Measurements from ENCODE around the gene NKX2-4. TPM values are rescaled to one million over a fixed set of nuclear protein-coding genes. Genes with fewer than 3 reads are reported as not detected.
A peak's percentile ranks its signal among the peaks of the same experiment; 100 is the strongest.

NKX2-4 gene
- not detected for total RNA-seq

DNA sequence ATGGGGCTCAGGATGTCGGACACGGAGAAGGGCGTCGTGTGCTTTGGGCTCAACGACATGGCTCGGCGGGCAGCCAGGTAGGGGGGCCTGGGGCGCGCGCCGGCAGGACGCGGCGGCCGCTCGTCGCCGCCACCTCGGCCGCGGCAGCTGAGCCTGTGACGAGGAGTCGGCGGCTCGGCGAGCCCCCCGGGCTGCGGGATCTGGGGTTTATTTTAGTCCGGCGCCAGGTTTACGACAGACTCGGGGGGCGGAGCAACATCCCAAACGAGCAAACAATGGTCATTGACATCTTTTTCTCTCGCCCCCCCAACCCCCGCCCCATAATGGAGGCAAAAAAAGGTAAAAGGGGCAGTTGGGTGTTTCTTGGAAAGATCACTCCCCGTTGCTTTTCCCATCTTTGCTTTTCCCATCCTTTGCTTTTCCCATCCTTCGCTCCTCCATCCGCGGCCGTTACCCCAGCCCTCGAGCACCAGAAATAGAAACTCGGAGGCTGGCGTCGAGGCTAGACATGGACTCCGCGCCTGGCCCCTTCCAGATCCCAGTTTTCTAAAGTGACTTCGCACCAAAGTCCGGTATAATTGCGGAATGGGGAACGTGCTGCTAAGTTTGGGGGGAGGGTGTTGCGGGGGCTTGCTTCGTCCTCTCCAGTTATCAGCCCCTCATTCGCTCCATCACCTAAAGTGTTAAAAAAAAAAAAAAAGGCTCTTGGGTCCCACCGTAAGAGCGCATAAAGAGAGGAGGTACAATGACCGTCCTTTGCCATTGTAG, at the start of gene NKX2-4:
Gene NKX2-4 (minus strand): TSS at position 186 of the 768 bp plus-strand sequence. CDS start 127 bp downstream, at position 59.
- intact Hi-C loops (cut with DNase I), result no loop called here
- Histone ChIP-seq H3K27ac (replicated peaks in 1 of 4) (no peak within 1 kb of the TSS), H3K4me3 (peak within 1 kb of the TSS; percentile 21 to 46 (median 36)), H3K36me3 (no peaks in the 10 kb centered on the region), H3K27me3 (peaks cover 0 to 97% (median 64%) of the 10 kb centered on the region in 4 donors), H3K9me3 (no peaks in the 10 kb centered on the region), H3K4me1 (peaks cover 5 to 27% (median 20%) of the 10 kb centered on the region in 4 donors)
- TF ChIP-seq EP300 (IDR thresholded peaks at IDR 0.05), result no peak
- TF ChIP-seq, protein P1, sequence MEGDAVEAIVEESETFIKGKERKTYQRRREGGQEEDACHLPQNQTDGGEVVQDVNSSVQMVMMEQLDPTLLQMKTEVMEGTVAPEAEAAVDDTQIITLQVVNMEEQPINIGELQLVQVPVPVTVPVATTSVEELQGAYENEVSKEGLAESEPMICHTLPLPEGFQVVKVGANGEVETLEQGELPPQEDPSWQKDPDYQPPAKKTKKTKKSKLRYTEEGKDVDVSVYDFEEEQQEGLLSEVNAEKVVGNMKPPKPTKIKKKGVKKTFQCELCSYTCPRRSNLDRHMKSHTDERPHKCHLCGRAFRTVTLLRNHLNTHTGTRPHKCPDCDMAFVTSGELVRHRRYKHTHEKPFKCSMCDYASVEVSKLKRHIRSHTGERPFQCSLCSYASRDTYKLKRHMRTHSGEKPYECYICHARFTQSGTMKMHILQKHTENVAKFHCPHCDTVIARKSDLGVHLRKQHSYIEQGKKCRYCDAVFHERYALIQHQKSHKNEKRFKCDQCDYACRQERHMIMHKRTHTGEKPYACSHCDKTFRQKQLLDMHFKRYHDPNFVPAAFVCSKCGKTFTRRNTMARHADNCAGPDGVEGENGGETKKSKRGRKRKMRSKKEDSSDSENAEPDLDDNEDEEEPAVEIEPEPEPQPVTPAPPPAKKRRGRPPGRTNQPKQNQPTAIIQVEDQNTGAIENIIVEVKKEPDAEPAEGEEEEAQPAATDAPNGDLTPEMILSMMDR (IDR thresholded peaks at IDR 0.05), result no peak
- no peak for TF ChIP-seq POLR2A (IDR thresholded peaks at IDR 0.05; ENCODE audit: low read depth)
- no peak for TF ChIP-seq POLR2AphosphoS5 (IDR thresholded peaks at IDR 0.05)
- no peak for DNase-seq (ENCODE audit: extremely low spot score)
- 12% methylated on average over 29 of the region's 57 CpGs for WGBS

DNA sequence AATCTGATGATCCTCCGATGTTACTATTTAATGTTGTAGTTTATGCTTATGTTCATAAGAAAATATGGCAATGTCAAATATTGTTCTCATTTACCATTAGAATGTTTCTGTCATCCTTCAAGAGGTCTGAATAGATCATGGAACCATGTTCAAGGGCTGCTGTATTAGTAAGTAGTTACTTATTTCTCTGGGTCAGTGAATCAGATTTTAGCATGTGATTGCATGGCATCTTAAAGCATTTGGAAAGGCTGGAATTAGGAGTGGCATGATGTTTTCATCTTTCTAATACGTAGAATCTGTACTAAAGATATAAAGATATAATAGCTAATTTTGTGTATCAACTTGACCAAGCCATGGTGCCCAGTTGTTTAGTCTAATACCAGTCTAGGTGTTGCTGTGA, 40.5 kb upstream of the NKX2-4 start:
- Histone ChIP-seq H3K27me3 (peaks cover 0 to 39% (median 0%) of the 10 kb centered on the region in 4 donors), H3K9me3 (no peaks in the 10 kb centered on the region), H3K4me3 (no peak overlapping the region), H3K36me3 (no peaks in the 10 kb centered on the region), H3K27ac (replicated peaks in 1 of 4) (no peak overlapping the region), H3K4me1 (no peaks in the 10 kb centered on the region)
- intact Hi-C loops (cut with DNase I), result no loop called here
- WGBS, result 91% methylated on average over 2 of the region's 2 CpGs
- TF ChIP-seq POLR2A (IDR thresholded peaks at IDR 0.05; ENCODE audit: low read depth) (no peak), EP300 (IDR thresholded peaks at IDR 0.05) (no peak), POLR2AphosphoS5 (IDR thresholded peaks at IDR 0.05) (no peak)
- TF ChIP-seq, protein P1 (IDR thresholded peaks at IDR 0.05), result no peak
- no peak for DNase-seq (ENCODE audit: extremely low spot score)

DNA sequence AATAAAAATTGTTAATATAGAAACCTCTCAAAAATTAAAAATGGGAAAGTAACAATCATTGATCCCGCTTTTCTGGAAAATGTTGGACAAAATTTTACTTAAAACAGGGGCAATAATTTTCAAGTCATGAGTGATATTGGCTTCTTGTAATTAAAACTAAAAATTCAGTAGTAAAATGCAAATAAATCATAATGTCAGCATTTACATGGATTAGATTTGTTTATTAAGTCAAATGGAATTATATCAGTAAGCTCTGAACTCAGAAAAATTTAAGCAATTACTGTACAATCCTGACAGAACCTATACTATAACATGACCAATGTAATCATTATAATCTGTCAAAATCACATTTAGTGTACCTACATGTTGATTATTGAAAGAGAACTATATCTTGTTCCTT, 39.9 kb upstream of the NKX2-4 start:
- no peaks in the 10 kb centered on the region for H3K4me1 ChIP-seq
- peaks cover 0 to 40% (median 0%) of the 10 kb centered on the region in 4 donors for H3K27me3 ChIP-seq
- no peaks in the 10 kb centered on the region for H3K9me3 ChIP-seq
- intact Hi-C loops (cut with DNase I), result no loop called here
- H3K36me3 ChIP-seq, result no peaks in the 10 kb centered on the region
- H3K27ac ChIP-seq (replicated peaks in 1 of 4), result no peak overlapping the region
- no peak for TF ChIP-seq POLR2AphosphoS5 (IDR thresholded peaks at IDR 0.05)
- TF ChIP-seq, protein P1 (IDR thresholded peaks at IDR 0.05), result no peak
- no peak for TF ChIP-seq EP300 (IDR thresholded peaks at IDR 0.05)
- TF ChIP-seq POLR2A (IDR thresholded peaks at IDR 0.05; ENCODE audit: low read depth), result no peak
- WGBS, result 93% methylated on average over 1 of the region's 1 CpG
- DNase-seq (ENCODE audit: extremely low spot score), result no peak
- no peak overlapping the region for H3K4me3 ChIP-seq

DNA sequence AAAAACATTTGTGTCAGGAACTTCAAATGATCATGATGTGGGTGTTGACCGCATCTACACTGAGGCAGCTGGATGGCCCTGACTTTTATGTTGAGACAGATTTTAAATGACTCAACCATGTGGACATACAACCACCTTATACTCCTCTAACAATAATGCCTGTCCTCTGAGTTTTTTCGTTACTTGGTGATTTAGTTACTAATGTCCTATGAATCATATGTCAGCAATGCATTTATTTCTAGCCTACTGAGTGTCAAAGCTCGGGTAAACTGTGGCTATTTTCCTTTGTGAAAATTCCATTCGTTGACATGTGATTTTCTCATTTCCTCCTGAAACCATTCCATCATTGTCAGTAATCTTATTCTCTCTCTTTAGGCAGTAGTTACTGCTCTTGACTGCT, 38.9 kb upstream of the NKX2-4 start:
- TF ChIP-seq POLR2A (IDR thresholded peaks at IDR 0.05; ENCODE audit: low read depth) (no peak), EP300 (IDR thresholded peaks at IDR 0.05) (no peak), POLR2AphosphoS5 (IDR thresholded peaks at IDR 0.05) (no peak)
- TF ChIP-seq, protein P1 (IDR thresholded peaks at IDR 0.05), result no peak
- 46% methylated on average over 4 of the region's 4 CpGs for WGBS
- no peaks in the 10 kb centered on the region for H3K9me3 ChIP-seq
- H3K27ac ChIP-seq (replicated peaks in 1 of 4), result no peak overlapping the region
- no peak for DNase-seq (ENCODE audit: extremely low spot score)
- intact Hi-C loops (cut with DNase I), result no loop called here
- no peak overlapping the region for H3K4me3 ChIP-seq
- H3K36me3 ChIP-seq, result no peaks in the 10 kb centered on the region
- peaks cover 0 to 36% (median 0%) of the 10 kb centered on the region in 4 donors for H3K27me3 ChIP-seq
- no peaks in the 10 kb centered on the region for H3K4me1 ChIP-seq

Data from esophagus muscularis mucosa (tissue), 4 donors.